NT2/D1 (cell line): ENCODE data around the gene UBR4.

ENCODE experiments used
- SUZ12 ChIP-seq: IDR thresholded peaks from 2 replicates; pipeline ENCODE4 v1.6.1; 2011; ENCODE audit not compliant: insufficient read length, insufficient read depth; ENCODE audit errors: extremely low read depth
- YY1 ChIP-seq: IDR thresholded peaks from 2 replicates; pipeline ENCODE4 v1.6.1; 2011; ENCODE audit not compliant: insufficient read length, insufficient read depth
- ZNF274 ChIP-seq: IDR thresholded peaks from 2 replicates; pipeline ENCODE4 v1.6.1; 2011; ENCODE audit warnings: mild to moderate bottlenecking, low read depth, low read length

DNA sequence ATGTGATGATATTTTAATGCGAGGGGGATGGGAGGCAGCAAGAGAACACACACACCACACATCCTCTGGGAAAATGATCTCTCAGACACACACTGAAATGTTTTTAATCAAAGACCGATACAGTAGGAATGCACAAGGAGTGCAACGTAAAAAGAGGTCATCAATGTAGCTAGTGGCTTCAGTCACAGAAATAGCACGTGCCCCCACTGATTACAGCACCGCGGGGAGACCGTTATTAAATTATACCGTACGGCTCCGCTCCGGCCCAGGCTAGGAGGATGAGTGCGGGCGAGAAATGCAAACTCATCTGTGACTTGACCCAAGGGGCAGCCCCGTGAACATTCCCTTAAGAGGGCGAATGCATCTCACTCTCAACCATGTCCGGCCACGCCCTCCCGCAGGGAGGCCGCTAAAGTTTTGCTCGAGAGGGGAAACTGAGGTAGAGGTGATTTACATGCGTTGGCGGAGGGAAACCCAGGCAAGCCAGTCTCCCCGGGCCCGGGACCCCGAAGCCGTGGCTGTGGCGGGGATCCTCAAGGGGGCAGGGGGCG lies 552 bp downstream of the UBR4 start:
- TF ChIP-seq YY1: no peak
- no peak for TF ChIP-seq ZNF274
- TF ChIP-seq SUZ12: no peak
